Effector memory CD4-positive, alpha-beta T cell (primary cell): ENCODE data around the gene CDC14B.
A peak's percentile ranks its signal among the peaks of the same experiment; 100 is the strongest.

ENCODE experiments used
- DNase-seq, 3 donors: peaks; one replicate each; pipeline ENCODE4 v3.0.0-alpha.2; 2020
- H3K27ac ChIP-seq: 2 replicates; pipeline ENCODE4 v1.7.0; 2013; ENCODE audit warnings: mild to moderate bottlenecking, low read length, moderate library complexity; ENCODE audit not compliant: insufficient read depth, poor library complexity, severe bottlenecking
- H3K27me3 ChIP-seq: replicated peaks from 2 replicates; pipeline ENCODE4 v1.7.0; 2013; ENCODE audit warnings: mild to moderate bottlenecking, low read length; ENCODE audit not compliant: insufficient read depth, control insufficient read depth, poor library complexity, severe bottlenecking
- H3K36me3 ChIP-seq: 2 replicates; pipeline ENCODE4 v1.7.0; 2013; ENCODE audit warnings: mild to moderate bottlenecking, low read length, moderate library complexity; ENCODE audit not compliant: control insufficient read depth, insufficient read depth
- H3K4me1 ChIP-seq: 2 replicates; pipeline ENCODE4 v1.7.0; 2013; ENCODE audit warnings: low read length, mild to moderate bottlenecking; ENCODE audit not compliant: control insufficient read depth, insufficient read depth, poor library complexity, severe bottlenecking
- H3K4me3 ChIP-seq: 2 replicates; pipeline ENCODE4 v1.7.0; 2013; ENCODE audit warnings: low read length, low read depth, mild to moderate bottlenecking; ENCODE audit not compliant: insufficient read depth, poor library complexity, severe bottlenecking
- H3K9me3 ChIP-seq: 2 replicates; pipeline ENCODE4 v1.7.0; 2013; ENCODE audit warnings: mild to moderate bottlenecking, low read length, moderate library complexity; ENCODE audit not compliant: control insufficient read depth

CDC14B gene

GRCh38 chr9:96565671-96566497, 53.8 kb downstream of the CDC14B start:
- no peak for DNase-seq

GRCh38 chr9:96564217-96564616, 55.4 kb downstream of the CDC14B start:
- Histone ChIP-seq H3K4me1 (peaks cover 11% of the 10 kb centered on the region), H3K4me3 (no peak overlapping the region), H3K27ac (no peak overlapping the region), H3K36me3 (no peaks in the 10 kb centered on the region), H3K27me3 (no peaks in the 10 kb centered on the region), H3K9me3 (no peaks in the 10 kb centered on the region)
- DNase-seq, result no peak

More at GRCh38 chr9:96565671-96566497, 53.8 kb downstream of the CDC14B start:
- H3K27me3 ChIP-seq, result no peaks in the 10 kb centered on the region
- H3K4me1 ChIP-seq, result peaks cover 11% of the 10 kb centered on the region
- no peaks in the 10 kb centered on the region for H3K36me3 ChIP-seq
- H3K9me3 ChIP-seq, result no peaks in the 10 kb centered on the region
- peak overlapping the region; percentile 78 for H3K27ac ChIP-seq
- peak overlapping the region; percentile 84 for H3K4me3 ChIP-seq

- Histone ChIP-seq H3K9me3 (no peaks in the 10 kb centered on the region), H3K27ac (no peak overlapping the region), H3K27me3 (no peaks in the 10 kb centered on the region), H3K4me1 (no peaks in the 10 kb centered on the region), H3K4me3 (no peak overlapping the region), H3K36me3 (no peaks in the 10 kb centered on the region)
- no peak for DNase-seq
Measured at GRCh38 chr9:96559339-96559943, 60.2 kb downstream of the CDC14B start.

- Histone ChIP-seq H3K9me3 (no peaks in the 10 kb centered on the region), H3K4me3 (no peak overlapping the region), H3K27ac (no peak overlapping the region), H3K27me3 (no peaks in the 10 kb centered on the region), H3K4me1 (no peaks in the 10 kb centered on the region), H3K36me3 (no peaks in the 10 kb centered on the region)
- no peak for DNase-seq
Measured at GRCh38 chr9:96557921-96558320, 61.7 kb downstream of the CDC14B start.

GRCh38 chr9:96556701-96557461, 62.8 kb downstream of the CDC14B start:
- H3K4me1 ChIP-seq, result no peaks in the 10 kb centered on the region
- no peak overlapping the region for H3K4me3 ChIP-seq
- H3K36me3 ChIP-seq, result no peaks in the 10 kb centered on the region
- H3K27ac ChIP-seq, result no peak overlapping the region
- no peak for DNase-seq
- no peaks in the 10 kb centered on the region for H3K27me3 ChIP-seq
- no peaks in the 10 kb centered on the region for H3K9me3 ChIP-seq

- no peak for DNase-seq
- H3K27me3 ChIP-seq, result no peaks in the 10 kb centered on the region
- H3K27ac ChIP-seq, result no peak overlapping the region
Measured at GRCh38 chr9:96555567-96556386, 63.9 kb downstream of the CDC14B start.

GRCh38 chr9:96554801-96555566, 64.7 kb downstream of the CDC14B start:
- no peak for DNase-seq
- Histone ChIP-seq H3K4me1 (no peaks in the 10 kb centered on the region), H3K4me3 (no peak overlapping the region)

More at GRCh38 chr9:96555567-96556386, 63.9 kb downstream of the CDC14B start:
- H3K4me1 ChIP-seq, result no peaks in the 10 kb centered on the region
- H3K9me3 ChIP-seq, result no peaks in the 10 kb centered on the region
- no peaks in the 10 kb centered on the region for H3K36me3 ChIP-seq
- no peak overlapping the region for H3K4me3 ChIP-seq

GRCh38 chr9:96554326-96554725, 65.3 kb downstream of the CDC14B start:
- Histone ChIP-seq H3K27ac (no peak overlapping the region), H3K4me1 (no peaks in the 10 kb centered on the region), H3K27me3 (no peaks in the 10 kb centered on the region), H3K36me3 (no peaks in the 10 kb centered on the region), H3K9me3 (no peaks in the 10 kb centered on the region), H3K4me3 (no peak overlapping the region)
- DNase-seq, result no peak

More at GRCh38 chr9:96554801-96555566, 64.7 kb downstream of the CDC14B start:
- H3K36me3 ChIP-seq, result no peaks in the 10 kb centered on the region
- no peaks in the 10 kb centered on the region for H3K27me3 ChIP-seq
- H3K9me3 ChIP-seq, result no peaks in the 10 kb centered on the region
- no peak overlapping the region for H3K27ac ChIP-seq

- H3K36me3 ChIP-seq, result no peaks in the 10 kb centered on the region
- no peak overlapping the region for H3K4me3 ChIP-seq
- no peaks in the 10 kb centered on the region for H3K4me1 ChIP-seq
- no peak for DNase-seq
- H3K9me3 ChIP-seq, result no peaks in the 10 kb centered on the region
- H3K27ac ChIP-seq, result no peak overlapping the region
- no peaks in the 10 kb centered on the region for H3K27me3 ChIP-seq
Measured at GRCh38 chr9:96553070-96553469, 66.6 kb downstream of the CDC14B start.
